GM11168 (cell line): ENCODE results near the gene ONECUT3.

Source experiments
- in situ Hi-C: fragments of 300-500 bp; cut with MboI; formaldehyde crosslinking; loops from one replicate; pipeline ENCODE4 v1.12.0; 2022; ENCODE audit warnings: low sequenced_read_pairs; ENCODE audit not compliant: unreplicated experiment

Gene ONECUT3

DNA sequence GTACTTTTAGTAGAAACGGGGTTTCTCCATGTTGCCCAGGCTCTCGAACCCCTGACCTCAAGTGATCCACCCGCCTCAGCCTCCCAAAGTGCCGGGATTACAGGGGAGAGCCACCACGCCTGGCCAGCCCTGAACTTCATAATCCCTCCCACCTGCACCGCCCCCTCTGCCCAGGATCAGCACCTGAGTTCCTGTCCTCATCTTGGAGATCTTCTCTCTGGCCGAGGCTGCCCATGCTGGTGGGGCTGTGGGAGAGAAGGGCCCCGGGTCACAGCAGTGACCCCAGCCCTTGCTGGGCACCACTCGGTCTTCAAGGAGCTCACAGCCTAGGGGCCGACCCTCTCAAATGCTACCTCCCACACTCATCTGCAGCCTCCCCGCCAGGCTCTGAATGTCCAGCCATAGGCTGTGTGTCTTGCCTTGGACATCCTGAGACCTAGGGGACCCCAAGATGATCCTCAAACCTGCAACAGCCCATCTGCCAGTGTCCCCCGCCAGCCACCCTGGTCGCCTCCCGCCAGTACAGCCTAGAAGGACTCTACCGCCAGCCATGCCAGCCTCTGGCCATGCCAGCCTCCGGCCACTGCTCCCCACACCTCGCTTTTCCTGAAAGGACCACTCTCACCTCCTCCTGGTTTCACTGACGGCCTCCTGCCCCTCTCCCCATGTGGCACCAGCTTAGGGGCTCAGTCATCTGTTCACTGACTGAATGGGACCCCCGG, 57.3 kb downstream of the ONECUT3 start:
- in situ Hi-C loops: no loop called here

GRCh38 chr19:1811472-1811894, 58.2 kb downstream of the ONECUT3 start:
- in situ Hi-C loops: no loop called here

DNA sequence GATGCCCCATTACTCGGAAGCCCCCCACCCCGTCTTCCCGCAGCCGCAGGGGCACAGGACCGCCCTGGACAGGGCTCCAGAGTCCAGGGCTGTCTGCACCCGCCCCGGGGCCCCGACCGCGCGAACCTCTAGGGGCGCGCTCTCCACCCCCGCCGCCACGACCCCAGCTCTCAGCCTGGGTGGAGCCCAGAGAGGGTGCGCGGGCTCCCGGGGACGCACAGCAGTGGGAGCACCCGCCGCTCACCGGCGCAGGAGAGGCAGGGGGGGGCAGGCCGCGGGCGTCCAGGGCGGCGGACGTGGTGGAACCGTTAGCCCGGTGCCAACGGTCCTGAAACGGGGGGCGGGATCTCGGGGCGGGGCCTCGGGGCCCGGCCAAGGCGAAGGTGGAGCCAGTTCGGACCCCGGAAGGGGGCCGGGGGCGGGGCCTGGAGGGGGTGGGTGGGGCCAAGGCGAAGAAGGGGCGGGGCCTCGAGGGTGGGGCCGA, 58.7 kb downstream of the ONECUT3 start, which contains the start of gene ATP8B3:
Gene ATP8B3 (minus strand): TSS at position 335 of the 484 bp plus-strand sequence. CDS start 540 bp downstream, outside the sequence.
- in situ Hi-C loops: no loop called here

DNA sequence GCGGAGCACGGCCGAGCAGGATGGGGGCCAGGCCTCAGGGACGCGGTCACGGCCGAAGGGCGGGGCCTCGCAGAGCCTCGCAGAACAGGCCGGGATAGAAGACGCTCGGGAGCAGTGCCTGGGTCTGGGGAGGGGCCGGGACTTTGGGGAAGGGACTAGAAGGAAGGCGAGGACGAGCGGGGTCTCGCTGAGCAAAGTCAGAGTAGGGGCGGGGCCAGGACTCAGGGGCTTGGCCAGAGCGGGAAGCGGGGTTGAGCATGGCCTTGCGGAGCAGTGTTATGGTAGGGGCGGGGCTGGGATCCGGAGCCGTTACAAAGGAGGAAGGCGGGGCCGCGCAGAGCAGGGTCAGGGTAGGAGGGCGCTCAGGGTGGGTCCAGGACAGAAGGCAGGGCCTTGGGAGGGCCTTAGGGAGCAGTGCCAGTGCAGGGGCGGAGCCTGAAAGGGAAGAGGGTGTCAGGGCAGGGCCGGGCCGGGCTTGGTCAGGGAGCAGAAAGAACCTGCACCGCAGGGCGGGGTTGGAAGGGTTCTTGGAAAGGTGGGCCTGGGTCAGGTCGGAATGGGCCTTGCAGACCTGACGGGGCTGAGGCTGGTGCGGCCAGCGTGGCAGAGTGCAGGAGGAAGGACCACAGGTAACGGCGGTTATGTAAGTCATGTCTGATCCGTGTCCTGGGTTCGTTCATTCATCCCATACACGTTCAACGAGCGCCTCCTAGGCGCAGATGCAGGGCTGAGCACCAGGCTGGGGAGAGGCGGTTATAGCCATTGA, 59.3 kb downstream of the ONECUT3 start:
- in situ Hi-C loops: no loop called here

DNA sequence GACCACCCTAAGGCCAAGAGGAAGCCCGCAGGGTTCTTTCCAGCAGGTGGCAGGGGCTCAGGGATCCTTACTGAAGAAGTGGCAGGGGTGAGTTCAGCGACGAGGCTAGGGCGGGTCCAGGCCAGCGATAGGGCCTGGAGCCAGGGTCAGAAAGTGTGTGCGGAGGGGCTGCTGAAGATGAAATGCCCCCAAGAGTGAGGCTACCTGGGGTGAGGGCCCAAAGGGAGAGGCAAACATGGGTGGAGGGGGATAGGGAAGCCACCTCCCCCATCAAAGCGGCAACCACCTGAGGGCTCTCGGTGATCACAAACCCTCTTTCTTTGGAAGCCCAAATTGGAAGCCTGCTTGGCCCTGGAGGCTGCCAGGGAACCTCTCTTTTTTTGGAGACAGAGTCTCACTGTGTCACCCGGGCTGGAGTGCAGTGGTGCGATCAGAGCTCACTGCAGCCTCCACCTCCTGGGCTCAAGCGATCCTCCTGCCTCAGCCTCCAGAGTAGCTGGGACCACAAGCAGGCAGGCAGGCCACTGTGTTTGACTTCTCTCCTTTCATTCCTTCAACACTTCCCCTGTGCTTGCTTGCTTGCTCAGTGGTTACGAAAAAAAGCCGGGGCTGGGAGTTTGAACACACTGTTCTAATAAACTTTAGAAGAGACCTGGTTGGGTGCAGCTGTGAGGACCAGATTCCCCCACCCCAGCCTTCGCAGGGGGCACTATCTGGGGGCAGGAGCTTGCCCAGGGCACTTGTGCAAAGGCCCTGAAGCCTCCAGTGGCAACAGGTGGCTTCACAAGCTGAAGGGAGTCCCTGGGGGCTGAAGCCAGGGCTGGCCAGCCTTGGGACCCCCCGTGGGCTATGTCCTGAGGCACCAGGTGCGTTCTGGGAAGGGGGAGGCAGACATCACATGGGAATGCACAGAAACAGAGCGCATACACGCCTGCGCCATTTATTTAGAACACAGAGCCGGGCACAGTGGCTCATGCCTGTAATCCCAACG, 60.2 kb downstream of the ONECUT3 start:
- in situ Hi-C loops: no loop called here

DNA sequence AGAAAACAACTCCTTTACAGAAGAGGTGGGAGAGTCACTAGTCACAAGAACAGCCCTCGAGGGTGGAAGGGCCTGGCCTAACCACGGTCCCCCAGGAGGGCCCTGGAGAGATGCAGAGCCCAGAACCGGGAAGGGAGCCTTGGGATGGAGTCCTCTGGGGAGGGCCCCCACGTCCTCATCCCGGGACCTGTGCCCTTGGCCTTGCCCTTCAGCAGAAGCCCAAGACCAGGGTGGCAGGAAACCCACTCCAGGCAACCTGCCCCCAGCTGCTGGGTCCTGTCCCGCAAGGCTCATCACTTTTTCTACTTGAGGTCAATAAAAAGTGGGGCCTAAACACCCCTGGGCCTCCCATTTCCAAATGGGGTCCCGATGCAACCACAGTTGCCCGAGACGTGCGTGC, 61.1 kb downstream of the ONECUT3 start:
- in situ Hi-C loops: no loop called here

GRCh38 chr19:1814833-1815604, 61.7 kb downstream of the ONECUT3 start:
- in situ Hi-C loops: no loop called here

GRCh38 chr19:1815605-1816529, 62.6 kb downstream of the ONECUT3 start:
- in situ Hi-C loops: no loop called here

DNA sequence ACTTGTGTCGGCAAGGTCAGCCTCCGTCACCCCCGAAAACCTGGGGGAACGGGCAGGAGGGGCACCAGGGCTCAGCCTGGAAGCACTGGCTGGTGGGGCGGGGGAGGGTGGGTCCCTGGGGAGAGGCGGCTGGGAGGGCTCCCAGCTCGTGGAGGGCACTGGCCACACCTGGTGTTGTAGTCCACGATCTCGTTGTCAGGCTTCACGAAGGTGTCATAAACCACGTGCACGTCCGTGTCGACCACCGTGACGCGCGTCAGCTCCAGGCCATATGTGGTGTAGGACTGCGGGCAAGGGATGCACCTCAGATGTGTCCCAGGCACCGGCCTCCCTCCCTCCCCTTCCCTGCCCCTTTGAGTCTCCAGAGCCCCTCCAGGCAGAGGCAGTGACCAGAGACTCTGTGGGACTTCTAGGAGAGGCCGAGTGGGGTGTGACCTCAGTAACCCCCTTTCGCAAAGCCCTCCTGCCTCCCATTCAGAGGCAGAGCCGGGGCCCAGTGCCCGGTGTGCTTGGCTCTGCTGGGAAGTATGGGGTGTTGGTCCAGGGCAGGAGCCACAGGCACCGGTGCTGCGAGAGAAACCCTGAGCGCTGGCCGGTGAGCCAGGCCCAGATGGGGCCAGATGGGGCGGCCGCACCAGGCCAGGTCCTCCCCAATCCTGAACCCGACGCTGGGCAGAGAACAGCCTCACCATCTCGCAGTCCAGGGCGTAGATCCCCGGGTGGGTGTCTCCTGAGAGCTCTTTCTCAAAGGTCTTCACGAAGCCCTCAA, 63.4 kb downstream of the ONECUT3 start:
- in situ Hi-C loops: no loop called here

DNA sequence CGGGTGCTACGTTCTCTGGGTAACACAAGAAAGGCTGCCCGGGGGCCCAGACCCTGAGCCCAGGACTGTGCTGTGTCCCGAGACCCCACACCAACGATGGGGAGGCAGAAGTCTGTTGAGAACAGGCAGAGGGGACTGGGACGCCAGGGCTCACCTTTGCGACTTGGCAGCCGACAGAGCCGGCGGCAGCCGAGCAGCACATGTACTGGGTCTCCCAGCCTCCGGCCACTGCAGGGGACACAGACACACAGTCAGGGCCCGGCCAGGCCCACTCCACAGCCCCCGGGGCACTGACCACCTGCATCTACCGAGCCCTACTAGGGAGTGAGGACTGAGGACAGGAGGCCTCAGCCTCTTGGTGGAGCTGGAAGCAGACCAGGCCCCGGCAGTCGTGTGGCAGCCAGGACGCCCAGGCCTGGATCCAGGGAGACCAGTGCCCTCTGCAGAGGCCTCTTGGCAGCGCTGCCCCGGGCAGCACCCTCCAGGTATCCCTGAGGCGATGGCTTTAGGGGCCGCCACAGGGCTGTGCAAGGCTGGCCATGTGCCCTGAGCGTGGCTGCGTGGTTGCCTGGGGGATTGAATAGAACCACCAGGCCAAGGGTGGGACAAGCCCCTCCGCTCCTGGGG, 64.4 kb downstream of the ONECUT3 start:
- in situ Hi-C loops: no loop called here

DNA sequence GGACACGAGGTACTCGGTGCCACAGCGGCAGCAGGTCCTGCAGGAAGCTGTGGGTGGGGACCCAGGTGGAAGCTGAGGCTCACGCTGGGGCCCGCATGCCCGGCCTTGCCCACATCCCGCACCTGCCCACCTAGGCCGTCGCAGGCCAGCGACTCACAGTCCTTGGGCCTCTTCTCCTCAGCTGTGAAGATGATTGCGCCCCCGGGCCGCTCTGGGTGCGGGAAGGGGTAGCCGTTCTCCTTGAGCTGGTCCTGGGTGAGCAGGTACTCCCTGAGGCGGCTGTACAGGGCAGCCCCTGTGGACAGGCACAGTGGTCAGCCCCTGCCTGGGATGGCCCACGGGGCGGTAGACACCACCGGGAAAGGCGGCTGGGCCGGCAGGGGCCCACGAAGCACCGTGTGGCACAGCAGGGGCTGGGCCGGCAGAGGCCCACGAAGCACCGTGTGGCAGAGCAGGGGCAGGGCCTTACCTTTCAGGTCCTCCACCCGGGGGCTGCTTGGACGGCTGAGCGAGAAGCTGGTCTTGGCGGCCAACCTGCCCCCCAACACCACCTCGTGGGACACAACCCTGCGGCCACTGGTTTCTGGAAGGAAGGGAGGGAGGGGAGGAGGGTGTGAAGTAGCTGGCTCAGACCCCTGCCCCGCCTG, 65.4 kb downstream of the ONECUT3 start:
- in situ Hi-C loops: no loop called here

DNA sequence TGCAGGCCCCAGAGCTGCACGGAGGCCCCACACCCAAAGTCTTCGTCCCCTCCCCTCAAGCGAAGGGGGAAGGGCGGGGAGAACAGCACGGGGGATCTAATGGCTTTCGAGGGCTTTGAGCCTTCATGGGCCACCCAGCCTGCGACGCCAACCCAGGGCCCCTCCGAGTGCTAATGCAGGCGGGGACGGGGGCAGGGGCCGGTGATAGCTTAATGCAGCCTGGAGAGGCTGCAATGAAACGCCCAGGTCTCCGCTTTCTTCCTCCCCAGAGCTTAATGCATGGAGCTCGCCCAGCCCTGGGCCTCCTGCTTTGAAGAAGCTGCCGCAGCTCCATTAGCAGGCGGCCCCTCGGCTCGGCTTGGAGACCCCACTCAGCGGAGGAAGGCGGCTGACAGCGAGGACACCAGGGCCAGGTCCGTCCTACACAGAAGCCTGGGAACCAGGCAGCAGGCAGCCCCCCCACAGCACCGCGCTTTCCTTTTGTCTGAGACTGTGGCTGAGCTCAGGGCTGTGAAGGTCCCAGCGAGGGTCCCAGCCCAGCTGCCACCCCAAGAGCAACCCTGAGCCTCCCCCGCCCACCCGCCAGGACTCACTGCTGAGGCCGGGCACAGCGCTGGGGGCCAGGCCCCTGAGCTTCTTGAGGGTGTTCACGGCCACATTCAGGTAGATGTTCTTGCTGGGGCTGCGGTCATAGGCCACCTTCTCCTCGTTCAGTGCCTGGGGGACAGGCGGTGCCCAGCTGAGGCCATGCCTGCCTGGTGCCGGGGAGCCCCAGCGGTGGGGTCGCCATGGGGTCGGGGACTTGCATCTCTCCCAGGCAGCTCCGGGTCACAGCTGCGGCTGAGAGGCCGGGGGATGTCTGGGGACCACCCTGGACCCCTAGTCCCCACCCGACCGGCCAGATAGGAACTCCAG, 66.3 kb downstream of the ONECUT3 start:
- in situ Hi-C loops: no loop called here

- in situ Hi-C loops: no loop called here
Observed at GRCh38 chr19:1822210-1822609, 68.9 kb downstream of the ONECUT3 start.

DNA sequence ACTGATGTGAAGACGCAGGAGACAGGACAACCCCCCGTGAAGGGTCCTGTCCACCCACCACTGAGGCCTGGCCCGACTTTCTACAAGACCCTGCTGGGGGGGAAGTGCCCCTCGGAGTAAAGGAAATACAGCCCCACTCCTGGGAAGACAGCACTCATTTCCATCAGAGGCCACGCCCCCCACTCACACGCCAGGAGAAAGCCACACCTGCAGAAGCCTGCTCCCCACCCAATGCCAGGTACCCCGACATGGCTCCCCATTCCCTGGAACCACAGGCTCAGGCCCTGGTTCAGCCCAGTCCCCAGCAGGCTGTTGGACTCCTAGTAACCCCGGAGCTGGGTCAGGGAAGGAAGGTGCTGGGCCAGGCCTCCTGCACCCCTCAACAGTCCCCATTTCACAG, 69.7 kb downstream of the ONECUT3 start:
- in situ Hi-C loops: no loop called here

DNA sequence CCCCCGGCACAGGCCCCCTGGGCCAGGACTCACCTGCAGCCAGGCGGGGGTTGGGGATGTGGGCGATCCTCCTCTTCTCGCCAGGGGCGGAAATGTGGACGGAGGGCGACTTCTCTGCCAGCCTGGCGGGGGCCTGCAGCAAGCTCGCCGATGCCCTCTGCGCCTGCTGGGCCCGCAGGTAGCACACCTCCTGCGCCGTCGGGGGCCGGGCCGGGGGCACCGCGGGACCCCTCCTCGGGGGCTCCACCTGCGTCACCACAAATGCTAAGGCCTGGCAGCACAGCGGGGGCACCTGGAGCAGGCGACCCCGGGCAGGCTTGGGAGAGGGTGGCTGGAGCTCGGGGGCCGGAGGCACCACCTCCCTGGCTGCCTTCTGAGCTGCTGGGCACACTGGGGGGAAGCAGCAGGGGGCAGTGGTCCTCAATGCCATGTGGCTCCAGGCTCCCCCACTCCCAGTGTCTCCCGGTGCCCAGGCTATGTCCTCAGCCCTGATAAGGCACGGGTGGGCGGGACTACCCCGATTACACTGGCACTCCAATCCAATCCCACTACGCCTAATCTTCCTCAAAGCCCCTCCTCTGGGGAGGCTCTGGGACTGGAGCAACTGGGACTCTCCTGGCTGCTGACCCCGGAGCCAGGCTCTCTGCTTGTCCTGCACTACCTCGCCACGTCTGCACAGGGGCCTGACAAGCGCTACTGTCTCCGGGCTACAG, 70.4 kb downstream of the ONECUT3 start:
- in situ Hi-C loops: no loop called here
